ENCODE measurements around the gene PRRX2.
"Not testable (repeated sequence)": the region's sequence is repeated elsewhere in the genome, so short reads cannot be mapped to it uniquely, and the experiment has no call there.

Gene PRRX2

GRCh38 chr9:129654554-129655040 lies 10.8 kb upstream of the PRRX2 start:
- DNase-seq (ENCODE audit: low spot score) = no peak

- DNase-seq (ENCODE audit: low spot score) = no peak
Observed at GRCh38 chr9:129655154-129655553, 10.3 kb upstream of the PRRX2 start.

GRCh38 chr9:129655696-129656095 lies 9.8 kb upstream of the PRRX2 start:
- DNase-seq (ENCODE audit: low spot score) = no peak

- DNase-seq (ENCODE audit: low spot score) = no peak
Observed at GRCh38 chr9:129656795-129657390, 8.6 kb upstream of the PRRX2 start.

- no peak for DNase-seq (ENCODE audit: low spot score)
Observed at GRCh38 chr9:129661029-129661428, 4.4 kb upstream of the PRRX2 start.

GRCh38 chr9:129662239-129662638 lies 3.2 kb upstream of the PRRX2 start:
- DNase-seq (ENCODE audit: low spot score) = not testable (repeated sequence)

- no peak for DNase-seq (ENCODE audit: low spot score)
Observed at GRCh38 chr9:129664746-129665388, 580 bp upstream of the PRRX2 start.

- no peak for DNase-seq (ENCODE audit: low spot score)
Observed at GRCh38 chr9:129665814-129666520, 520 bp downstream of the PRRX2 start.

- no peak for DNase-seq (ENCODE audit: low spot score)
Observed at GRCh38 chr9:129666575-129666974, 1.1 kb downstream of the PRRX2 start.

GRCh38 chr9:129667378-129667777 lies 1.9 kb downstream of the PRRX2 start:
- DNase-seq (ENCODE audit: low spot score) = no peak

- no peak for DNase-seq (ENCODE audit: low spot score)
Observed at GRCh38 chr9:129667850-129668249, 2.4 kb downstream of the PRRX2 start.

GRCh38 chr9:129669141-129669718 lies 3.8 kb downstream of the PRRX2 start:
- DNase-seq (ENCODE audit: low spot score) = no peak

- DNase-seq (ENCODE audit: low spot score) = no peak
Observed at GRCh38 chr9:129669946-129670345, 4.5 kb downstream of the PRRX2 start.

GRCh38 chr9:129671065-129671464 lies 5.6 kb downstream of the PRRX2 start:
- DNase-seq (ENCODE audit: low spot score) = no peak

- no peak for DNase-seq (ENCODE audit: low spot score)
Observed at GRCh38 chr9:129671519-129671918, 6.1 kb downstream of the PRRX2 start.

GRCh38 chr9:129672702-129673101 lies 7.3 kb downstream of the PRRX2 start:
- no peak for DNase-seq (ENCODE audit: low spot score)

GRCh38 chr9:129673602-129674001 lies 8.2 kb downstream of the PRRX2 start:
- no peak for DNase-seq (ENCODE audit: low spot score)

GRCh38 chr9:129674229-129674628 lies 8.8 kb downstream of the PRRX2 start:
- DNase-seq (ENCODE audit: low spot score) = no peak

- no peak for DNase-seq (ENCODE audit: low spot score)
Observed at GRCh38 chr9:129675620-129676019, 10.2 kb downstream of the PRRX2 start.

- no peak for DNase-seq (ENCODE audit: low spot score)
Observed at GRCh38 chr9:129676287-129676686, 10.8 kb downstream of the PRRX2 start.

- no peak for DNase-seq (ENCODE audit: low spot score)
Observed at GRCh38 chr9:129676975-129677374, 11.5 kb downstream of the PRRX2 start.

GRCh38 chr9:129677456-129677855 lies 12.0 kb downstream of the PRRX2 start:
- DNase-seq (ENCODE audit: low spot score) = no peak

GRCh38 chr9:129678844-129679243 lies 13.4 kb downstream of the PRRX2 start:
- no peak for DNase-seq (ENCODE audit: low spot score)
